Activated CD4-positive, alpha-beta memory T cell treated with anti-CD3 and anti-CD28 coated beads for 36 hours (primary cell): ENCODE measurements around the gene GREM2. TPM values are rescaled to one million over a fixed set of nuclear protein-coding genes. Genes with fewer than 3 reads are reported as not detected.

Experiments used
- CTCF ChIA-PET: fragments of 350-600 bp; sonication (Branson Sonifier 250); formaldehyde crosslinking; loops from one replicate; lab custom pipeline; 2021; ENCODE audit warnings: antibody characterized with exemption, inconsistent platforms; lab: Charles Lee
- POLR2A ChIA-PET: fragments of 350-600 bp; sonication (Branson Sonifier 250); formaldehyde crosslinking; loops from one replicate; lab custom pipeline; 2021; ENCODE audit warnings: antibody characterized with exemption; lab: Charles Lee
- DNase-seq: peaks from one replicate; pipeline ENCODE4 v3.0.0-alpha.2; 2020
- H3K27ac Mint-ChIP-seq: one replicate; pipeline ENCODE4 v1.8.0; 2021; ENCODE audit warnings: mixed read lengths
- H3K27me3 Mint-ChIP-seq: one replicate; pipeline ENCODE4 v1.8.0; 2021; ENCODE audit warnings: mixed read lengths
- H3K36me3 Mint-ChIP-seq: one replicate; pipeline ENCODE4 v1.8.0; 2021; ENCODE audit warnings: mixed read lengths
- H3K4me1 Mint-ChIP-seq: one replicate; pipeline ENCODE4 v1.8.0; 2021; ENCODE audit warnings: low read depth, mixed read lengths
- H3K4me3 Mint-ChIP-seq: one replicate; pipeline ENCODE4 v1.8.0; 2021; ENCODE audit warnings: mild to moderate bottlenecking, mixed read lengths
- H3K9me3 Mint-ChIP-seq: one replicate; pipeline ENCODE4 v1.8.0; 2021; ENCODE audit warnings: mixed read lengths
- intact Hi-C: fragments of 100-400 bp; cut with micrococcal nuclease; formaldehyde crosslinking; loops from one replicate; pipeline ENCODE4 v1.15.1; 2023
- total RNA-seq, 2 experiments: library from RNA; stranded (reverse); gene quantifications; one replicate each; pipeline ENCODE4 v1.2.3, GENCODE V29; 2021

GREM2 gene
- total RNA-seq, 2 experiments from 2014 or later: 0.26 to 0.46 TPM

DNA sequence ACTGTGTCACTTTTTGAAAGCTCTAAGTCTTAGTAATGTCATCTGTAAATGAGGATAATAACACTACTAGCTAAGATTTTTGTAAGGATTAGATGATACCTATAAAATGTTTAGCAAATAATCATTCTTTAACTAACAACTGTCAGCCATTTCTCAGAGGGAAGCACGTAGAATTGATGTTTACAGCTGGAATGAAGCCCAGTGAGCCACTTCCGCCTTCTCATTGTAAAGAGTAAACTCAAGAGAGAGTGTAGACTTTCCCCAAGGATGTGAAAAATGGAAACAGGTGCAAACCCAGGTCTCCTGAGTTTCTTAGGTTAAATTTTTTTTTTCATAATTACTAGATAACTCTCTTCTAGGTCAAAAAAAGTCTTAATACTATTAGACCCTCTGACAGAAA lies 4.9 kb downstream of the GREM2 start:
- no peaks in the 10 kb centered on the region for H3K9me3 Mint-ChIP-seq
- no peaks in the 10 kb centered on the region for H3K36me3 Mint-ChIP-seq
- H3K4me3 Mint-ChIP-seq: no peak overlapping the region
- no peak overlapping the region for H3K27ac Mint-ChIP-seq
- POLR2A ChIA-PET: no interaction called here
- H3K27me3 Mint-ChIP-seq: peaks cover 15% of the 10 kb centered on the region
- CTCF ChIA-PET: no interaction called here
- no peak for DNase-seq
- H3K4me1 Mint-ChIP-seq: peaks cover 12% of the 10 kb centered on the region
- intact Hi-C loops: no loop called here

GRCh38 chr1:240602189-240602588 lies 9.8 kb downstream of the GREM2 start:
- CTCF ChIA-PET: interaction anchor here (0.9 to 1.1 kb wide), 2 partner anchors 10 to 14 kb away, joined by 3 read pairs; partner anchors contain the start of gene GREM2
- Mint-ChIP-seq H3K4me3 (no peak overlapping the region), H3K27me3 (no peaks in the 10 kb centered on the region), H3K9me3 (no peaks in the 10 kb centered on the region), H3K4me1 (no peaks in the 10 kb centered on the region), H3K36me3 (no peaks in the 10 kb centered on the region), H3K27ac (no peak overlapping the region)
- intact Hi-C loops: no loop called here
- POLR2A ChIA-PET: no interaction called here
- no peak for DNase-seq

GRCh38 chr1:240599830-240600229 lies 12.1 kb downstream of the GREM2 start:
- Mint-ChIP-seq H3K9me3 (no peaks in the 10 kb centered on the region), H3K4me1 (no peaks in the 10 kb centered on the region), H3K27ac (no peak overlapping the region), H3K36me3 (no peaks in the 10 kb centered on the region), H3K27me3 (no peaks in the 10 kb centered on the region), H3K4me3 (no peak overlapping the region)
- POLR2A ChIA-PET: no interaction called here
- CTCF ChIA-PET: interaction anchor here (1.3 kb wide), 1 partner anchor 8 kb away, joined by 3 read pairs; no protein-coding TSS in a partner anchor
- no peak for DNase-seq
- intact Hi-C loops: loop anchor here (10.0 kb wide), 1 partner anchor 65 kb away; no protein-coding TSS in a partner anchor

GRCh38 chr1:240599299-240599698 lies 12.7 kb downstream of the GREM2 start:
- Mint-ChIP-seq H3K4me1 (no peaks in the 10 kb centered on the region), H3K9me3 (no peaks in the 10 kb centered on the region), H3K27me3 (no peaks in the 10 kb centered on the region), H3K4me3 (no peak overlapping the region), H3K27ac (no peak overlapping the region), H3K36me3 (no peaks in the 10 kb centered on the region)
- POLR2A ChIA-PET: no interaction called here
- CTCF ChIA-PET: interaction anchor here (1.3 kb wide), 1 partner anchor 9 kb away, joined by 3 read pairs; no protein-coding TSS in a partner anchor
- DNase-seq: no peak
- intact Hi-C loops: loop anchor here (10.0 kb wide), 1 partner anchor 64 kb away; no protein-coding TSS in a partner anchor

- H3K4me3 Mint-ChIP-seq: no peak overlapping the region
- CTCF ChIA-PET: no interaction called here
- H3K9me3 Mint-ChIP-seq: no peaks in the 10 kb centered on the region
- H3K4me1 Mint-ChIP-seq: no peaks in the 10 kb centered on the region
- no peaks in the 10 kb centered on the region for H3K27me3 Mint-ChIP-seq
- no peak overlapping the region for H3K27ac Mint-ChIP-seq
- DNase-seq: no peak
- no peaks in the 10 kb centered on the region for H3K36me3 Mint-ChIP-seq
- intact Hi-C loops: loop anchor here (10.0 kb wide), 1 partner anchor 64 kb away; no protein-coding TSS in a partner anchor
- POLR2A ChIA-PET: no interaction called here
These were observed 13.5 kb downstream of the GREM2 start for GRCh38 chr1:240598216-240599001.

- intact Hi-C loops: loop anchor here (10.0 kb wide), 1 partner anchor 62 kb away; no protein-coding TSS in a partner anchor
- Mint-ChIP-seq H3K9me3 (no peaks in the 10 kb centered on the region), H3K4me1 (no peaks in the 10 kb centered on the region), H3K4me3 (no peak overlapping the region), H3K36me3 (no peaks in the 10 kb centered on the region), H3K27me3 (no peaks in the 10 kb centered on the region), H3K27ac (no peak overlapping the region)
- POLR2A ChIA-PET: no interaction called here
- CTCF ChIA-PET: no interaction called here
- DNase-seq: no peak
These were observed 14.7 kb downstream of the GREM2 start for GRCh38 chr1:240597153-240597745.

GRCh38 chr1:240595476-240595875 lies 16.5 kb downstream of the GREM2 start:
- POLR2A ChIA-PET: no interaction called here
- Mint-ChIP-seq H3K27ac (no peak overlapping the region), H3K9me3 (peaks cover 2% of the 10 kb centered on the region), H3K36me3 (no peaks in the 10 kb centered on the region), H3K4me1 (no peaks in the 10 kb centered on the region), H3K4me3 (no peak overlapping the region), H3K27me3 (no peaks in the 10 kb centered on the region)
- no peak for DNase-seq
- intact Hi-C loops: loop anchor here (10.0 kb wide), 1 partner anchor 61 kb away; no protein-coding TSS in a partner anchor
- CTCF ChIA-PET: no interaction called here

DNA sequence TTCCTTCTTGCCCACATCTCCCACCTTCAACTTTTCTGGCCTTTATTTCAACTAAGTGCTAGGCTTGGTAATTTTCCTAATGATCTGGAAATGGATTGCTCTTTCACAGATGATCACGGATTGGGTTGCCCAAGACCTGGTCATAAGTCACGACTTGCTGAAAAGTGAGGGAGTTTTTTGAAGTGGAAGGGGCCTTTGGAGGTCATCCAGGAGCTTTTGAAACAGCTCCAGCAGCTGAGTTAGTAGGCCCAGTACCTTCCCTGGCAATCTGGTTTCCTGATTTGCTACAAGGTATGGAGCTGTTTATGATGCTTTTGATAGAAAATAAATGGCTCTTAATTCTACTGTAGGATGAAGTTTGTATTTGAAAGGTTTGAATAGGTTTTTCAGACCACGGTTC lies 20.4 kb downstream of the GREM2 start:
- no peak for DNase-seq
- Mint-ChIP-seq H3K27me3 (no peaks in the 10 kb centered on the region), H3K36me3 (no peaks in the 10 kb centered on the region), H3K4me1 (no peaks in the 10 kb centered on the region), H3K4me3 (no peak overlapping the region), H3K9me3 (peaks cover 7% of the 10 kb centered on the region), H3K27ac (no peak overlapping the region)
- POLR2A ChIA-PET: no interaction called here
- intact Hi-C loops: loop anchor here (10.0 kb wide), 1 partner anchor 57 kb away; no protein-coding TSS in a partner anchor
- CTCF ChIA-PET: no interaction called here

- H3K4me3 Mint-ChIP-seq: no peak overlapping the region
- H3K27me3 Mint-ChIP-seq: no peaks in the 10 kb centered on the region
- ChIA-PET POLR2A (no interaction called here), CTCF (no interaction called here)
- no peak for DNase-seq
- intact Hi-C loops: loop anchor here (10.0 kb wide), 1 partner anchor 56 kb away; no protein-coding TSS in a partner anchor
- H3K9me3 Mint-ChIP-seq: peaks cover 7% of the 10 kb centered on the region
- H3K27ac Mint-ChIP-seq: no peak overlapping the region
- H3K36me3 Mint-ChIP-seq: no peaks in the 10 kb centered on the region
- no peaks in the 10 kb centered on the region for H3K4me1 Mint-ChIP-seq
These were observed 20.9 kb downstream of the GREM2 start for GRCh38 chr1:240591078-240591477.

GRCh38 chr1:240589585-240590110 lies 22.3 kb downstream of the GREM2 start:
- ChIA-PET POLR2A (no interaction called here), CTCF (no interaction called here)
- peaks cover 7% of the 10 kb centered on the region for H3K9me3 Mint-ChIP-seq
- no peaks in the 10 kb centered on the region for H3K4me1 Mint-ChIP-seq
- no peak for DNase-seq
- no peak overlapping the region for H3K4me3 Mint-ChIP-seq
- intact Hi-C loops: loop anchor here (10.0 kb wide), 1 partner anchor 55 kb away; no protein-coding TSS in a partner anchor
- H3K27me3 Mint-ChIP-seq: no peaks in the 10 kb centered on the region
- no peaks in the 10 kb centered on the region for H3K36me3 Mint-ChIP-seq
- no peak overlapping the region for H3K27ac Mint-ChIP-seq

DNA sequence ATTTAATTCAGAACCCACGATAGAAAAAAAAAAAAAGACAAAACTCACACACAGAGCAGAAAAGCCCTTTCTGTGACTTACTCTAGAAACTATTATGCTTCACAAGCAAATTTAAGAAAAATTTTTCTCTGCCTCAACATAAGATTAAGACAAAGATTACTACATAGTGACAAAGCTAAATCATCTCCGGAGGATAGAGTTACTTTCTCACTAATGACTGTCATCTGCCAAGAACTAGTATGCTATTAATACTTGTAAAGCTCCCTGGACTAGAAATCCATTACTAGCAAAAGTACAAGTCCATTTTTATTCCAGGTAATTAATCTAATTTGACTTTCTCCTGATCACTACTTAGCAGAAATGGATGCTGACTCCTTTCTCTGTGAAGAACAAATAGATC lies 25.9 kb downstream of the GREM2 start:
- POLR2A ChIA-PET: no interaction called here
- Mint-ChIP-seq H3K36me3 (no peaks in the 10 kb centered on the region), H3K4me1 (no peaks in the 10 kb centered on the region), H3K27ac (no peak overlapping the region), H3K27me3 (no peaks in the 10 kb centered on the region), H3K9me3 (peaks cover 5% of the 10 kb centered on the region), H3K4me3 (no peak overlapping the region)
- CTCF ChIA-PET: no interaction called here
- intact Hi-C loops: no loop called here
- DNase-seq: no peak

DNA sequence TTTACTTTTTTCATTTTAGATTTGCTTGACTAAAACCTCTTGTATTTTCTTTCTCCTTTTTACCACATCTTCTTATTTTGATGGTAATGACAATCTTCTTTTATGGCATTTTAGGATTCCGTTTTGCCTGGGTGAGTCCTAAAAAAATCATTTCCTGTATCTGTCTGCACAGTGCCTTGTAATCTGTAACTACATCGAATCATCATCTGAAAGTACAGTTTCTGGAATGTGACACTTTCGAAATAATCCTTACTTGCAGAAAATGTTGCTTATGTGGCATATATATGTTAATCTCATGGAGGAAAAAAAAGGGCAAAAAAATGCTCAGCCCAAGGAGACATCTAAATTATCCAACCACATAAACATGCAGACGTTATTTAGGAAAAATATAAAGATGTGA lies 29.0 kb downstream of the GREM2 start:
- no peaks in the 10 kb centered on the region for H3K36me3 Mint-ChIP-seq
- CTCF ChIA-PET: no interaction called here
- no peak overlapping the region for H3K27ac Mint-ChIP-seq
- no peaks in the 10 kb centered on the region for H3K4me1 Mint-ChIP-seq
- no peak overlapping the region for H3K4me3 Mint-ChIP-seq
- intact Hi-C loops: no loop called here
- POLR2A ChIA-PET: no interaction called here
- H3K27me3 Mint-ChIP-seq: no peaks in the 10 kb centered on the region
- DNase-seq: no peak
- H3K9me3 Mint-ChIP-seq: no peaks in the 10 kb centered on the region
